ENCODE measurements around the gene SLC11A1.

DNA sequence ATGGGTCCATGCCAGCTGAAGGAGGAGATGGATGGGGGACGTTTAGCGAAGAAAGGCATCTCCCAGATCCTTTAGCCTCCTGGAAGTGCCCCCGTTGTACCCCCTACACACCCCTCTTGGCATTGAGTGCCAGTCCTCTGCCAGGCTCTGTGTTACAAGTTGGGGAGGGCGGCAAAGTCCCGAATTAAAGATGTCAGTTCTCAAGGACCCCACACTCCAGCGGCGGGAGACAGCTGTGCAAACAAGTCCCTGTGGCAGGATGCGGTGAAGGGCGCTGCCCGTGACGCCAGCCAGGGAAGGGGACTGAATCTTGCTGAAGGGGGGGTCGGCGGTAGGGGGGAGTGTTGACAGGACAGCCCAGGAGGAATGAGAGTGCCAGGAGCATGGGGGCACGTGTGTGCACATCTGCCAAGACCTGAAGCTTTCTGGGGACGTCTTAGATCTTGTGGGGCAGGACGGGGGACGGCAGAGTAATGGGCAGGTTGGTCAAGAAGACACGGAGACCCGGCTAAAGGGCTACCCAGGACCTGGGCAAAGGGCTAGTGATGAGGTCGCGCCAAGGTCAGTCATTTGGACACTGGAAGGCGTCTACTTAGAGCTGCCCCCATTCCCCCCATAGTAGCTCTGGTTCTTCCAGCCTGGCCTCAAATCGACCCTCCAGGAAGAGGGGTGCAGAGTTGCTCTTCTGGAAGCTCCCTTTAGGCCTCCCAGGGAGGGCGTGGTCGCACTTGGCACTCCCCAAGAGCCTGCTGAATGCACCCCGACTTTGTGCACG lies 14.8 kb downstream of the SLC11A1 start:
- TF ChIP-seq POLR2A (IDR thresholded peaks at IDR 0.05; ENCODE audit: low read depth, low read length) (no peak), POLR2AphosphoS5 (IDR thresholded peaks at IDR 0.05; ENCODE audit: low read depth, low read length) (no peak), TAF1 (IDR thresholded peaks at IDR 0.05; ENCODE audit: borderline replicate concordance, low read depth, low read length) (no peak)
